Stimulated activated CD8-positive, alpha-beta memory T cell treated with anti-CD3 and anti-CD28 coated beads, Interleukin-2, amount 100 ng/mL, for 1 hour (primary cell): ENCODE results near the gene CASD1.

Experiments
- DNase-seq, 2 donors: peaks; one replicate each; pipeline ENCODE4 v3.0.0-alpha.2; 2020; ENCODE audit warnings: low read depth in 2 of 2

CASD1 gene

GRCh38 chr7:94509264-94509886 is at the start of gene CASD1:
TSS of gene CASD1 (plus strand) at chr7:94509809. CDS start at chr7:94510085, 276 bp downstream.
- peak; percentile 22 to 39 for DNase-seq

- DNase-seq: no peak
These were observed 43.1 kb upstream of the CASD1 start for GRCh38 chr7:94466516-94466915.

GRCh38 chr7:94471604-94472003 is 38.0 kb upstream of the CASD1 start:
- DNase-seq: no peak

DNA sequence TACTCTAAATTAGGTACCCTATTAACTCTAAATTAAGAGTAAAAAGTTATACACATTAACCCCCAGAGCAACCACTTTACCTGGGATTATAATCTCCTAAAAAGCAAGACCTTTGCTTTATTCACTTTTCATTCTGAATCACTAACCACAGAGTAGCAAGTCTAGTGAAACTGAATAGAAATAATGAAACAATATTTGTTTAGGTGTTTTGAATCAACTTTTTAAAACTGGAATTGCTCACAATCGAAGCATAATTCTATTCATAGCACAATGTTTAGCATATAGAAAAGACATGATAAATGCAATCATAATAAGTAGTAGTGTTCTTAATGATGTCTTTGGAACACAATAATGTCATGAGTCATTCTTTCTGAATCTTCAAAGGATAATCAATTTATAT is 37.0 kb upstream of the CASD1 start:
- no peak for DNase-seq

- no peak for DNase-seq
These were observed 33.3 kb upstream of the CASD1 start for GRCh38 chr7:94476251-94476840.

- no peak for DNase-seq
These were observed 31.7 kb upstream of the CASD1 start for GRCh38 chr7:94477878-94478277.

DNA sequence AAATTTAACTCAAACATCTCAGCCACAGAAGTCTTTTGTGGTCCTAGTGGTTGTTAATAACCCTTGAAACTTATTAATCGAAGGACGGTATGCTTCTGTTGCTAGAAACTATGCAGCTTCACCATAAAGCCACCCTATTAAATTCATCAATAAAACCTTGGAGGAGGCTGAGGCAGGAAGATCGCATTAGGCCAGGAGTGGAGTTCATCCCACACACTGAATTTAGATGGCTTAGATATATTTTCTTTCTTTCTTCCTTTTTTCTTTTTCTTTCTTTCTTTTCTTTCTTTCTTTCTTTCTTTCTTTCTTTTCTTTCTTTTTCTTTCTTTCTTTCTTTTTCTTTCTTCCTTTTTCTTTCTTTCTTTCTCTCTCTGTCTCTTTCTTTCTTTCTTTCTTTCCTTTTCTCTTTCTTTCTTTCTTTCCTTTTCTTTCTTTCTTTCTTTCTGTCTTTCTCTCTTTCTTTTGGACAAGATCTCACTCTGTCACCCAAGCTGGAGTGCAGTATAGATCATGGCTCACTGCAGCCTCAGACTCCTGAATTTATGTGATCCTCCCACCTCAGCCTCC is 30.9 kb upstream of the CASD1 start:
- no peak for DNase-seq

DNA sequence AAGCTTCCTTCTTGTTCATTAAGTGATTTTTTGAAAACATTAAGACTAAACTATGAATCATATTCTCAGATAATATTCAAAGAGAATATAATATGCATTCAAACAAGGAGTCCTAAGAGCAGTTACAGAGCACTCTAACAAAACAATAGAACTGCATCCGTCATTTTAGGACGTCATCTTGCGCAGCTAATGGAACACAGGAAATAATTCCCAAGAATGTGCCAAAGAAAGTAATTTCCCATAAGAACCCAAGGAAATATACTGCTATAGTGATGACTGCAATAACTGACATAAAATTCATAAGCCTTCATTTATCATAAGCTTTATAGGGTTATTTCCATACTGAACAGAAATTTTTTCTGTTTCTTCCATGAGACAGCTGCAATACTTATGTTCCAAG is 28.3 kb upstream of the CASD1 start:
- DNase-seq: no peak

DNA sequence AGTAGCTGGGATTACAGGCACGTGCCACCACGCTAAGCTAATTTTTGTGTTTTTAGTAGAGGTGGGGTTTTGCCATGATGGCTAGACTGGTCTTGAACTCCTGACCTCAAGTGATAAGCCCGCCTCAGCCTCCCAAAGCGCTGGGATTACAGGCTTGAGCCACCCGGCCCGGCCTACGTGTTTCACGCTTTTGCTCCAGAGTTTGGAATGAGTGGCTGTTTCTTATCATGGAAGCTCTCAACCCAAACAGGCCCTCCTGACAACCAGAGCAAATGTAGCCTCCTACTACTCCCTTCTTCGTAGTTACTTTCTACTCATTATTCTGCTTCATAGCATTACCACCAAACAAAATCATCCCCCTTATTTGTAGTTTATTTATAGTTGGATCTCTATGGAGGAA is 26.8 kb upstream of the CASD1 start:
- no peak for DNase-seq

DNA sequence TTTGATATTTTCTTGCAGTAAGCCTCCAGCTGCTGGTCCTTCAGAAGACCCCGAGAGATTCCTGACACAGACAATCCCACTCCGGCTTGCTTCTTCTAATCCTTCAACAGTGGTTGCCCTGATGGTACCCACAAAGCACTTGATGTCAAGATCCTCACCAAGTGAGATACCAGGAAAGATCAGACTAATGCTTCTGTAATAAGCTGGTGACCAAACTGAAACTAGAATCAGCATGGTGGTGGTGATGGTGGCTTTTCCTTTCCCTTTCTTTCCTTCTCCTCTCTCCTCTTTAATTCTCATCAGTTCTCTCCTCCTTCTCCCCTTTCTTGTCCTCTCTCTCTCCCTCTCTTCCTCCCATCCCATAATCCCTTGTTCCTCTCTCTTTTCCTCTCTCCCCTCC is 25.8 kb upstream of the CASD1 start:
- no peak for DNase-seq

- DNase-seq: no peak
These were observed 23.4 kb upstream of the CASD1 start for GRCh38 chr7:94486216-94486615.

- DNase-seq: no peak
These were observed 18.2 kb upstream of the CASD1 start for GRCh38 chr7:94491410-94491809.

GRCh38 chr7:94492601-94493000 is 17.0 kb upstream of the CASD1 start:
- DNase-seq: no peak

- DNase-seq: no peak
These were observed 11.5 kb upstream of the CASD1 start for GRCh38 chr7:94497874-94498670.

DNA sequence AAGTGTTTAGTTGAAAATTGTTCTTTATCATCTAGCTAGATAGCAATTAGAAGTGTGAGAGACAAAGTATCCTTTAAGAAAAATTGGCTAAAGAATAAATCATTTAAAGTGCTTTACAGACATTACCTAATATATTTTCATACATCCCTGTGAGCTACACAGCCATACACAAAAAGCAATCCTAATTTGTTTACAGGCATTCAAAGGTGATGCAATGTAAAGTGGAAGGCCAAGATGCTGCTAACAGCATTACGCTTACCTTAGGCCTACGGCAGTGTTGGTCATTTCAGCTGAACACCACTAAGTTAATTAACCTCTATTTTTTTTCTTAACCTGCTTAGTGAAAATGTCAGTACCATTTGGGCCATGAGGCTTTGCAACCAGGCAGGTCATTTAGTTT is 10.7 kb upstream of the CASD1 start:
- DNase-seq: no peak

DNA sequence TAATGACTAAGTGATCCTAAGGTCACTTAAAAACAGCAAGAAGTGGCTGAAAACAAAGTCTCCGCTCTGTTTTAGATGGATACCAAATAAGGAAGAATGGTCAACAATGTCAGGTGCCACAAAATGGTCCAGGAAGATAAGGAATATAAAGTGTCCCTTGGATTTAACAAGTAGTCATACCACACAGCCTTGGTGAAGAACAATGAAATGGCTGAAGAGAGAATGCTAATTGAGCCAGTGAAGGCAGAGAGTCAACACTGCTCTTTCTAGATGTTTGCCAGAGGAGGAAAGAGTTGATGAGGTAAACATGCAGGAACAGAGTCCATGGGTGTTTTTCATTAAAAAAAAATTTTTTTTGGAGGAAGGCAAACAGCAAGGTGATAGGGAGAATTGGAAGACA is 2.1 kb upstream of the CASD1 start:
- no peak for DNase-seq

DNA sequence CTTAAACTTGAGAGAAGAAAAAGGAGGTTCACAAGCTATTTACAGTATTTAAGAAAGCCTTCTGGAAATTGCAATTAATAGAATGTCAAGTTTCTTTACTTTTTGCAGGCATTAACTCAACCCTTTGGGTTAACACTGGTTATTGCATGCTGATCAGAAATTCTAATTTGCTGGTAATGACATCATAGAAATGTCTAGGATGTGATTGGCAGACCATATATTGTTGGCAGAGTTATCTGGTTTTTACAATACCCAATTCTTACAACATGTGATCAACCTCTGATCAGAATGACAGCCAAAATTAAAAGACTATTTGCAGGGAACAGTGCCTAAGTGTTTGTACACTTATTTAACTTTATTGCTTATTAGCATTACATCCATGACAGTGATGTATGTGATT is 1.6 kb upstream of the CASD1 start:
- DNase-seq: no peak

GRCh38 chr7:94509887-94510581 is 425 bp downstream of the CASD1 start:
- DNase-seq: peak; percentile 21 to 37

DNA sequence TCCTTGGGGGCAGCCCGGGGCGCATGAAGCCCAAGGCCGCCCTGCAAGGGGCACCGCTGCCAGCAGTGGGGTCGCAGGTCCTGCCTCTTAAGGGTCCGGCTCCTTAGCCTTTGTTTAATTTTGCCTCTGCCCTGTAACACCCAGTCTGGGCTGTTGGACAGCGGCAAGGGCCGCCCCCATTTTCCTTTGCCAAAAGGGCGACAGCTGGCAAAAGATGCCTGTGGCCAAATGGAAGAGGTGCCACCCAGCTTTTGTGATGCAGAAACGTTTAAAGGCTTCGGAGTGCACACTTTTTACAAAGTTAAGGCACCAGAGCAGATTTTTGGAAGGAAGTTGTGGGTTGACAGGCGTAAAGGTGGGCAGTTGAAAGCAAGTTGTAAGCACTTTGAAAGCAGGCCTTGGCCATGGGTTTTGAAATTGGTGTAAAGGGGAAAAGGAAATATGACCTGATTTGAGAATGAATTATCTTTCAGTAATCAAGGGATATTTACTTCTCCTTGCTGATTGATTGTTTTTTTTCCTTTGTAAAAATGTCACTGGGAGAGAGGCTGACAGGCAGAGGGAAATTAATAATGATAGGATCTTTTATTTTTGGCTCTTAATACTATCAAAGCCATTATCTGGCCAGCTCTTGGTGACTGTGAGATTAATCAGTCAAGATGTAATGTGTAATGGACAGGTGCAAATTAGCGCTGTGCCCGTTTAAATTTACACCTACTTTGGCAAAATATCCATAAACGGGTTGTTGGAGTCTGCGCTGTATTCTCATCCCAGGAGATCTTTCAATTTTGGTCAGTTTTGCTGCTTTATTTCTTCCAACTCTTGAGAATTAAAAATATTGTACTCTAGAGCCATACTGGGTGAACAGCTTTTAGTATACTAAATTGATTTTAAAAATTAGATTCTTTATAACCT is 1.2 kb downstream of the CASD1 start:
- DNase-seq: no peak

- no peak for DNase-seq
These were observed 2.1 kb downstream of the CASD1 start for GRCh38 chr7:94511718-94512117.
